Ishikawa (cell line): ENCODE results near the gene ESPNL.

Source experiments
- CEBPB ChIP-seq: IDR thresholded peaks from 2 replicates; pipeline ENCODE4 v1.6.1; 2012
- CREB1 ChIP-seq: IDR thresholded peaks from 2 replicates; pipeline ENCODE4 v1.6.1; 2012; ENCODE audit warnings: low read depth
- EGR1 ChIP-seq: IDR thresholded peaks from 2 replicates; pipeline ENCODE4 v1.6.1; 2012
- EP300 ChIP-seq: IDR thresholded peaks from 2 replicates; pipeline ENCODE4 v1.6.1; 2012; ENCODE audit warnings: borderline replicate concordance
- FOXM1 ChIP-seq: IDR thresholded peaks from 2 replicates; pipeline ENCODE4 v1.6.1; 2012; ENCODE audit warnings: low read depth, borderline replicate concordance
- MAX ChIP-seq: IDR thresholded peaks from 2 replicates; pipeline ENCODE4 v1.6.1; 2012
- NFIC ChIP-seq: IDR thresholded peaks from 2 replicates; pipeline ENCODE4 v1.6.1; 2012
- RAD21 ChIP-seq: IDR thresholded peaks from 2 replicates; pipeline ENCODE4 v1.6.1; 2012; ENCODE audit warnings: low read depth
- TAF1 ChIP-seq: IDR thresholded peaks from 2 replicates; pipeline ENCODE4 v1.6.1; 2012; ENCODE audit warnings: low read depth, mild to moderate bottlenecking
- TCF12 ChIP-seq: IDR thresholded peaks from 2 replicates; pipeline ENCODE4 v1.6.1; 2012; ENCODE audit warnings: low read depth
- TEAD4 ChIP-seq: IDR thresholded peaks from 2 replicates; pipeline ENCODE4 v1.6.1; 2012
- USF1 ChIP-seq: IDR thresholded peaks from 2 replicates; pipeline ENCODE4 v1.6.1; 2012
- YY1 ChIP-seq: IDR thresholded peaks from 2 replicates; pipeline ENCODE4 v1.6.1; 2012; ENCODE audit warnings: low read depth
- ZBTB7A ChIP-seq: IDR thresholded peaks from 2 replicates; pipeline ENCODE4 v1.6.1; 2012; ENCODE audit warnings: low read depth
- TF ChIP-seq, protein P1 (sequence below): IDR thresholded peaks from 2 replicates; pipeline ENCODE4 v1.6.1; 2012; ENCODE audit warnings: low read depth, mild to moderate bottlenecking

Gene ESPNL

DNA sequence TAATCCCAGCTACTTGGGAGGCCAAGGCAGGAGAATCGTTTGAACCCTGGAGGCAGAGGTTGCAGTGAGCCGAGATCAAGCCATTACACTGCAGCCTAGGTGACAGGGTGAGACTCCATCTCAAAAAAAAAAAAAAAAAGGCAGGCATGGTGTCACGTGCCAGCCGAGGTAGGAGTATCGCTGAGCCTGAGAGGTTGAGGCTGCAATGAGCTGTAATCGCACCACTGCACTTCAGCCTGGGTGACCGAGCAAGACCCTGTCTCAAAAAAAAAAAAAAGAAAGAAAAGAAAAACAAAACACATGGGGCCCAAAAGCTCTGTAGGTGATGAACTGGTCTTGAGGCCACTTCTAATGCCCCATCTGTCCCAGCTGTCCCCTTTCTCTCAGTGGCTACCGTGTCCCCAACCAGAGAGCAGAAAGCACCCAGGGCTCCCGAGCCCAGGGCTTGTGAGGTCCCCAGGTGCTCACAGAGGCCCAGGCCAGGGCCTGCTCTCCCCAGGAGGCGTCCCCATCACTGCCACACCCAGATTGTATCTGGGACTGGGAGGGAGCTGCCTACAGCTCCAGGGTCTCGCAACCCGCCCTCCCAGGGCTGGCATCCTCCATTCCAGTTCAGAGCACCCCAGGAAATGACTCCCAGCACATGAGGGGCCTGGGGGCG lies 46.9 kb downstream of the ESPNL start:
- TF ChIP-seq FOXM1 (no peak), USF1 (peak; percentile 79)

DNA sequence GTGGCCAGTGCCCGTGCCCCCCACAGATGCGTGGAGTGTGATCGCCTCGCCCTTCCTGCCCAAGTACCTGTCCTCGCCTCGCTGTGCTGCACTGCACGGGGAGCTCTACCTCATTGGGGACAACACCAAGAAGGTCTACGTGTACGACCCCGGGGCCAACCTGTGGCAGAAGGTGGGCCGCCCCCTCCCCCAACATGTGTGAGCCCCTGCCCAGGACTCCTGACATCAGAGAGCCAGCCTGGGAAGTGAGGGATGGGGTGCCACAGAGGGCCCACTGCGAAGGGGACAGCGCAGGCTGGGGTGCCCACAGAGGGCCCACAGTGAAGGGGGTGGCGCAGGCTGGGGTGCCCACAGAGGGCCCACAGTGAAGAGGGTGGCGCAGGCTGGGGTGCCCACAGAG lies 48.8 kb downstream of the ESPNL start:
- TF ChIP-seq TCF12 = no peak
- no peak for TF ChIP-seq CREB1
- no peak for TF ChIP-seq NFIC
- TF ChIP-seq MAX = no peak
- no peak for TF ChIP-seq CEBPB
- no peak for TF ChIP-seq USF1
- TF ChIP-seq YY1 = no peak
- no peak for TF ChIP-seq TAF1
- no peak for TF ChIP-seq TEAD4
- no peak for TF ChIP-seq EGR1
- no peak for TF ChIP-seq EP300
- TF ChIP-seq, protein P1, sequence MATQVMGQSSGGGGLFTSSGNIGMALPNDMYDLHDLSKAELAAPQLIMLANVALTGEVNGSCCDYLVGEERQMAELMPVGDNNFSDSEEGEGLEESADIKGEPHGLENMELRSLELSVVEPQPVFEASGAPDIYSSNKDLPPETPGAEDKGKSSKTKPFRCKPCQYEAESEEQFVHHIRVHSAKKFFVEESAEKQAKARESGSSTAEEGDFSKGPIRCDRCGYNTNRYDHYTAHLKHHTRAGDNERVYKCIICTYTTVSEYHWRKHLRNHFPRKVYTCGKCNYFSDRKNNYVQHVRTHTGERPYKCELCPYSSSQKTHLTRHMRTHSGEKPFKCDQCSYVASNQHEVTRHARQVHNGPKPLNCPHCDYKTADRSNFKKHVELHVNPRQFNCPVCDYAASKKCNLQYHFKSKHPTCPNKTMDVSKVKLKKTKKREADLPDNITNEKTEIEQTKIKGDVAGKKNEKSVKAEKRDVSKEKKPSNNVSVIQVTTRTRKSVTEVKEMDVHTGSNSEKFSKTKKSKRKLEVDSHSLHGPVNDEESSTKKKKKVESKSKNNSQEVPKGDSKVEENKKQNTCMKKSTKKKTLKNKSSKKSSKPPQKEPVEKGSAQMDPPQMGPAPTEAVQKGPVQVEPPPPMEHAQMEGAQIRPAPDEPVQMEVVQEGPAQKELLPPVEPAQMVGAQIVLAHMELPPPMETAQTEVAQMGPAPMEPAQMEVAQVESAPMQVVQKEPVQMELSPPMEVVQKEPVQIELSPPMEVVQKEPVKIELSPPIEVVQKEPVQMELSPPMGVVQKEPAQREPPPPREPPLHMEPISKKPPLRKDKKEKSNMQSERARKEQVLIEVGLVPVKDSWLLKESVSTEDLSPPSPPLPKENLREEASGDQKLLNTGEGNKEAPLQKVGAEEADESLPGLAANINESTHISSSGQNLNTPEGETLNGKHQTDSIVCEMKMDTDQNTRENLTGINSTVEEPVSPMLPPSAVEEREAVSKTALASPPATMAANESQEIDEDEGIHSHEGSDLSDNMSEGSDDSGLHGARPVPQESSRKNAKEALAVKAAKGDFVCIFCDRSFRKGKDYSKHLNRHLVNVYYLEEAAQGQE = no peak
- no peak for TF ChIP-seq ZBTB7A

DNA sequence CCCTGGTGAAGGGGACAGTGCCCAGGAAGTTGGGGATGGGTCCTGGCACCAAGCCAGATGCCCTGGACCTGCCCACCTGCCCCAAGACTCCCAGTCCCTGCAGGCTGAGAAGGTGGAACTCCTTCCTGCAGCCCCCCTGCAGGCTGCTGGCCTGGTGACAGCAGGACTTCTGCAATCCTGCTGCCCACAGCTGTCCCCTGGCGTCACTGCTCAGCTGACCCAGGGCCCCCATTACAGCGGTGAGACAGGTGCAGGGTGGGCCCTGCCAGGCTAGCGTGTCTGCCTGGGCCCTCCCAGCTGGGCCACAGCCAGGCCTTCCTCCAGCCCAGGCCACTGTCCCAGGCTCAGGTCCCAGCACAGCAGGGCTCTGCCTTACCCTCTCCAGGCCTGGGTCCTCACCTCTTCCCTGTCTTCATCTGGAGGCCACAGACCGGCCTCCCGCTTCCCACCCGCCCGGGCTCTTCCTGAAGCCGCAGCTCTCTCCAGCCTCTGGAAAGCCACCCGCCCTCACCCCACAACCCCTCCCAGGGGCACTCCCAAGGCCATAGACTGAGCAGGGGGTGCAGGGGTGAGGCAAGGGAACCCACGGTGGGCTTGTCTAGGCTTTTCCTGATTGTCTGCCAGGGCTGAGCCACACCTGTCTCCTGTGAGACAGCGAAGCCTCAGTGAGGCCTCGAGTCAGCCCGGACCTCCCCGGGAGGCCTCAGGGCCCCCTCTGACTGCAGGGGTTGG lies 49.9 kb downstream of the ESPNL start:
- TF ChIP-seq MAX (peak; percentile 39; the same call in 1 of the 2 replicates), TCF12 (peak; percentile 94), ZBTB7A (0 out of 2 replicates have a peak, but pooled peaks have one; percentile 62), FOXM1 (peak; percentile 44; the same call in 1 of the 2 replicates), RAD21 (no peak), TEAD4 (peak; percentile 61), USF1 (peak; percentile 76), TAF1 (no peak; the same call in 1 of the 2 replicates), YY1 (peak; percentile 35; the same call in 1 of the 2 replicates), CEBPB (peak; percentile 57), CREB1 (no peak), EP300 (peak; percentile 77), NFIC (peak; percentile 88), EGR1 (no peak)
- TF ChIP-seq, protein P1 = no peak

GRCh38 chr2:238150686-238151085 lies 50.5 kb downstream of the ESPNL start:
- TF ChIP-seq EGR1 = no peak
- no peak for TF ChIP-seq FOXM1
- no peak for TF ChIP-seq TCF12
- no peak for TF ChIP-seq MAX
- TF ChIP-seq TAF1 = no peak
- no peak for TF ChIP-seq CREB1
- TF ChIP-seq ZBTB7A = no peak
- TF ChIP-seq TEAD4 = no peak
- TF ChIP-seq, protein P1 = no peak
- no peak for TF ChIP-seq EP300
